ENCODE measurements around the gene CROCC.
"Not testable (repeated sequence)": the region's sequence is repeated elsewhere in the genome, so short reads cannot be mapped to it uniquely, and the experiment has no call there.

The CROCC gene

DNA sequence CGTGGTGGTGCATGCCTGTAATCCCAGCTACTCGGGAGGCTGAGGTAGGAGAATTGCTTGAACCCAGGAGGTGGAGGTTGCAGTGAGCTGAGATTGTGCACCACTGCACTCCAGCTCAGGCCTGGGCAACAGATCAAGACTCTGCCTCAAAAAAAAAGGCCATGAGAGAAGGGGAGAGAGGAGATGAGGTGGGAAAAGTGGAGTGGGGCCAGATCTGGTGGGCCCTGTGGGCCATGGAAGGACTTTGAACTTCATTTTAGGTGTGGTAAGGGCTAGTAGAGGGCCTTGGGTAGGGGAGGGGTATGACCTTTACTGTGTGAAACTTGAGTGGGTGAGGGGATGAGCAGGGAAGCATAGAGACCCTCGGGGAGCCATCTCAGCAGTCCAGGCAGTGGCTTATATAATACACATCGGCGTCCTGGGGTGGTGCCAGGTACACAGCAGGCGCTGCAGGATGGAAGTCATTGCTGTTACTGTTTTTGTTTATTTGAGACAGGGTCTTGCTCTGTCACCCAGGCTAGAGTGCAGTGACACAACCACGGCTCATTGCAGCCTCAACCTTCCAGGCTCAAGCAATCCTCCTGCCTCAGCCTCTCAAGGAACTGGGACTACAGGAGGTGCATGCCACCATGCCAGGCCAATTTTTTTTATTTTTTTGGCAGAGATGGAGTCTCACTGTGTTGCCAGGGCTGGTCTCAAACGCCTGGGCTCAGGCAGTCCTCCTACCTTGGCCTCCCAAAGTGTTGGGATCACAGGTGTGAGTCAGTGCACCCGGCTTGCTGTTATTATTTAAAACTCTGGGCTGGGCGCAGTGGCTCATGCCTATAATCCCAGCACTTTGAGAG, 5.5 kb upstream of the CROCC start:
- DNase-seq (ENCODE audit: low read depth) = not testable (repeated sequence)

DNA sequence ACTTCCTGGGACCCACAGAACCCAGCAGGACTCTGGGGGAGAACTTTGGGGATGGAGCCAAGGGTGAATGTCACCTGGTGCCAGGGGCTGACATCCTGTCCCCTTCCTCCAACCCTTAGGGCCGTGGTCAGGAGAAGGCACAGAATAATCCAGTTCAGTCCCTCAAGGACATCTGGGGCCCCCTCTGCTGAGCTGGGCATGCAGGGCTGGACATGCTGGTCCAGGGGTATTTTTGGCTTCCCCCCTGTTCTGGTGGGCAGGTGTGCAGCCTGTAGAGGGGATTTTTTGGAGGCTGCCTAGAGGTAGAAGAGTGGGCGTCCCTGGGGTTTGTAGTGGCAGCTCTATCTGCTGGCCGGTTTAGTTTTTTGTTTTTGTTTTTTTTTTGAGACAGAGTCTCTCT, 3.4 kb upstream of the CROCC start:
- DNase-seq (ENCODE audit: low read depth) = no peak

DNA sequence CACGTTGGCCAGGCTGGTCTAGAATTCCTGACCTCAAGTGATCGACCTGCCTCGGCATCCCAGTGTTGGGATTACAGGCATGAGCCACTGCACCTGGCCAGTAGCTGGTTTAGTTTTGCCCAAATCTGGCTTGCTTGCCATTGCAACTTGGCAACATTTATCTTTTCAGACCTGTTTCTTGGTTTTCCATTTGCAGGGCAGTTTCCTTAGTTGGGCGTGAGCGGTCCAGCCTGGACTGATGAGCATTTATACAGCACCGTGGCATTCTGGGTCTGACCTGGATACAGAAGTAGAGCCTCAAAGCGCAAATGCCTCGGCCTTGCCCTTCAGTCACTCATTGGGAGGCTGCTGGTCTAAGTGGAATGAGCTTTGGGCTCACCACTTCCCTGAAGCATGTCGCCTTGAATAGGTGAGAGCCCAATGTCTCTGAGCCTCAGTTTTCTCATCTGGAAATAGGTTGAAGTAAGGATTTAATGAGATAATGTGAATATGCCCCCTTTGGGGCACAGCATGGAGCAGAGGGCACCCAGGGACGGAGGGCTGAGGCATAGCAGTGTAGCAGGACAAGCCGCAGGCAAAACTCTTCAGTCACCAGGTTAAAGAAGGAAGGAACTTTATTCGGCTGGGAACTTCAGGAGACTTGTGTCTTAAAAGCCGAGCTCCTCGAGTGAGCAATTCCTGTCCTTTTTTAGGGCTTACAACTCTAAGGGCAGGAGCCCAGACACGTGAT, 2.6 kb upstream of the CROCC start:
- DNase-seq (ENCODE audit: low read depth) = not testable (repeated sequence)

DNA sequence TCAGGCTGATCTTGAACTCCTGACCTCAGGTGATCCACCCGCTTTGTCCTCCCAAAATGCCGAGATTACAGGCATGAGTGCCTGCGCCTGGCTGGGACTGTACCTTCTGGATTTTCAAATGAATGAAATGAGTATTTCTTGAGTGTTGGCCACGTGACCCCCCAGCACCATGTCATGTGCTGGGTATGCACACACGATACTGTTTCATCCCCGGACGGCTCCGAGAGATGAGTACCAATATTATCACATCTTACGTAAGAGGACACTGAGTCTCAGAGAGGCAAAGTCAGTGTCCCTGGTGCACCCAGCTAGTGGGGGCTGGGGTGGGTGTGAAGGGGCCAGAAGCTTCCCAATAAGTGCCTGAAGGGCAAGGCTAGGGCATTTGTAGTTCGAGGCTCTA, 780 bp upstream of the CROCC start:
- no peak for DNase-seq (ENCODE audit: low read depth)

DNA sequence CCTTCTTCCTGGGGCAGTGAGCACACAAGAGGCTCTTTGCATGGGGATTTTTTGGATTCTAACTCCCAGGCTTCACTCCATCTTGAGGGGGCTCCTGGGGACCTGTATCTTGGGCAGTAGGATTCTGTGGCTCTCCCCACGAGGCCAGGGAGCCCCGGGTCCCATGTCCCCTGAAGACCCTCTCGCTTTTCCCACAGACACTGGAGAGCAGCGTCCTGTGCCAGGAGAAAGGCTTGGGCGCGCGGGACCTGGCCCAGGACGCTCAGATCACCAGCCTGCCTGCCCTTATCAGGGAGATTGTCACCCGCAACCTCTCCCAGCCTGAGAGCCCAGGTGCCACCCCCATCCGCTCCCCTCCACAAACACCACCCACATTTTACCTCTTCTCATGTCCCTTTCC, 735 bp downstream of the CROCC start:
- no peak for DNase-seq (ENCODE audit: low read depth)

DNA sequence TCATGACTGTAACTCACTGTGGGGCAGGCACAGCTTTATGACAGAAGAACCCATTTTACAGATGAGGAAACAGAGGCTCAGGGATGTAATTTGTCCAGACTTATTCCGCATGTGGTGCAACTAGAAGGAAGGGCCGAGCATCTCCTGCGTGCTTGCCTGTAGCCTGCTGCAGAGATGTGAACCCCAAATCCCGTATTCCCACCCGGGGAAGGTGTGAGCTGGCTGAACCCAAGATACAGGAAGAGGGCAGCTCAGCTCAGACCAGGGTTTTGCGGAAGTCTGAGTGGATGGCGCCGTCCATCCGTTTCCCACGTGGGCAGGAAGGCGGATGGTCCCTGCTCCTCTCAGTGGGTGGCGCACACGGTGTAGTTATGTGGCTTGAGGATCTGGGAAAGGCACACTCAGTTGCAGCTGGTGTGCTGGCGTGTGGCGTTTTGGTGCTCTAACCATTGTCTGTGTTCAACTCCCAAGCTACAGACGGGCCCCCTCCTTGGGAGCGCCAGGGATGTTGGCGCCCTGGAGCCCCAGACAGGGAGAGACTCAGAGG, 1.2 kb downstream of the CROCC start:
- DNase-seq (ENCODE audit: low read depth) = no peak

DNA sequence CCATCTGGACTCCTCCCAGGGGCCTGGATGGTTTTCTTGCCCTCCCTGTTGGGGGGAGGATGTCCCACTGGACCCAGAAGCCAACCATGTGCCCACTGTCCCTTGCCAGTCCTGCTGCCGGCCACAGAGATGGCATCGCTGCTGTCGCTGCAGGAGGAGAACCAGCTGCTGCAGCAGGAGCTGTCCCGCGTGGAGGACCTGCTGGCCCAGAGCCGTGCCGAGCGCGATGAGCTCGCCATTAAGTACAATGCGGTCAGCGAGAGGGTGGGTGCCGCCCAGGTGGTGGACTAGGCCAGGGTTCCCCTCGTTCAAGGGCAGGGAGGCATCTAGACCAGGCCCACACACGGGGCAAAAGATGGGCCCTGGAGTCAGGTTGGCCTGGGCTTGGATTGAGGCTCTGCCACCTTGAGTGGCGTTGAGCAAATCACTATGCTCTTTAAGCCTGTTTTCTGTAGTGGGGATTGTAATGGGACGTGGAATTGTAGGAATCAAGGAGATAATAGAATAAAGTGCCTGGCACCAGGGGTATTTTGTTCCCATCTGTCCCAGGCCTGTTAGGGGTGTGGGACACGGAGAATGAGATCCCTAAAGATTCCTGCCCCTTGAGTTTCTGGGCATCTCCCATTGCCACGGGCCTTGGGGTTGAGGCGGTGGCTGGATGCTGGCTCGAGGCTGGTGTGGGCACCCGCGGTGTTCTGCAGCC, 2.6 kb downstream of the CROCC start:
- no peak for DNase-seq (ENCODE audit: low read depth)

DNA sequence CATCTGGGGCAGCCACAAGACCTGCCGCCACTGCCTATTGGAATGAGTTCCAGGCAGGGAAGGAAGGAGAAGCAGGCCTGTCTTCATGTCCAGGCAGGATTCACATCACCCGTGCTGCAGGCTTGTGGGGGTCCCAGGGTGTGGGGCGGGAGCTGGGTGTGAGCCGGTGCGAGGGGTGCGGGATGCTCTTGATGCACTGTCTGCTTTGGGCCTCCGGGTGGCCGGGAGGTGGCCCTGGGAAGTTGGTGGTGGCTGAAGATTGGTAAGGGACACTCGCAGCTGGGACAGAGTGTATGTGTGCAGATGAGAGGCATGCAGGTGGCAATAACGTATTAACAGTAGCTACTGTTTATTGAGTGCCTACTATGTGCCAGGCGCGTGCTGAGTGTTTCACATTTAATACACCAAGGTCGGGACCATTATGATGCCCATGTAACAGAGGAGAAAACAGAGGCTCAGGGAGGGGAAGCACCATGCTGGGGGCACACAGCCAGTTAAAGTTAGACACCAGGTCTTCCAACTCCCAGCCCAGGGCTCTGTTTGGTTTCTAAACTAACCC, 3.3 kb downstream of the CROCC start:
- DNase-seq (ENCODE audit: low read depth) = no peak

DNA sequence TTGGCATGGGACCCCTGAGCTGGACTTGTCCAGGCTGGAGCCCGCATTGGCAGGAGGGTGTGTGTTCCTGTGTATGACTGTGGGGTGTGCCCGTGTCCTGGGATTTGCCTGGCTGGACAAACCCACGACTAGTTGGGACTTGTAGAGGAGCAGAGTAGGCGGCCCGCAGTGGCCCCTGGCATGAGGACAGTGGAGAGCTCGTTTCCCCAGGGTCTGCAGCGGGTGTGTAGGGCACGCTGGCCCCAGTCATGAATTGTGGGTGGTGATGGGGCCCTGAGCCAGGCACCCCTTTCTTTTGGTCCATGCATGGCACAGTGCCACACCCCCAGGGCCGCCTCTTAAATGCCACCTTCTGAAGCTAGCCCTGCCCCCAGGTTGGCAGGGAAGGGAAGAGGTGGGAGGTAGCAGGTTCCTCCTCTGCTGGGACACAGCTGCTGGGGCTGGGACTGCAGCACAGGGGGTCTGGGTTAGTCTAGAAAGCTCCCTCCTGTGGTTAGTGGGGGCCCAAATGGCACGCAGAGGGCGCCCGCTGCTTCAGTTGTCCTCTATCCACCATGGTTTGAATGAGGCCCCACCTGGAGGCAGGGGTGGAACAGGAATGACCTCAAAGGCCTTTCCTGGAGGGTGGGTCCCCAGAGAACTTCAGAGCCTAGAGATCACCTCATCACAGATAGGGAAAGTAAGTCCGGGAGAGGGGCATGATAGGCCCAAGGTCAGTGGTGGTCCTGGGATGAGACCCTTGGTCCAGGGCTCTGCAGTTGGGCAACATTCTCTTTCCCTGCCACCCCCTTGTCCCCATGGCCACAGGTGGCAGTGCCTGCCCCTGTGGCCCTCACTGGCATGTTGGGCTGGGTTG, 4.1 kb downstream of the CROCC start:
- DNase-seq (ENCODE audit: low read depth) = no peak

DNA sequence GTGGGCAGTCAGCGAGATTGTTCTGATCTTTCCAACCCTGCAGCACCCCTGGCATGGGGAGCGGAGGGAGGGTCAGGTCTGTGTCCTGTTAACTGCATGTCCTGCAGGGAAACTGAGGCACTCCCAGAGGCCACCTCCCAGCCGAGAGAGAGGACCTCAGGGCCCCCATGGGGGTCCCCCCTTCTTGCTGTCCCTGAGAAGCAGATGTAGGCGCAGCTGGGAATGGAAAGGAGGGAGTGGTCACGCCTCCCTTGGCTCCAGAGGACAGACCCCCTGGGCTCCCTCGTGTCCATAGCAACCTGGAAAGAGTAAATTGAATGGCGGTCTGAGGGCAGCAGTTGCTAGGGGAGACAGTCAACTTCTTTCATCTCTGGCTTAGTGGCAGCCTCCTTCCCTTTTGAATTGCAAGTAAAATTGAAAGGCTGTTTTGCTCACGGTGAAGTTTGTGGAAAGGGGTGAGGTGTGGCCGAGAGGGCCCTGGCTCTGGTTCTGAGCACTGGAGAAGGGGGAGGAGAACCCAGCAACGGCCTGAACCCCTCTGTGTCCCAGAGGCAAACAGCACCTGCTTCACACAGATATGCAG, 4.9 kb downstream of the CROCC start:
- no peak for DNase-seq (ENCODE audit: low read depth)

DNA sequence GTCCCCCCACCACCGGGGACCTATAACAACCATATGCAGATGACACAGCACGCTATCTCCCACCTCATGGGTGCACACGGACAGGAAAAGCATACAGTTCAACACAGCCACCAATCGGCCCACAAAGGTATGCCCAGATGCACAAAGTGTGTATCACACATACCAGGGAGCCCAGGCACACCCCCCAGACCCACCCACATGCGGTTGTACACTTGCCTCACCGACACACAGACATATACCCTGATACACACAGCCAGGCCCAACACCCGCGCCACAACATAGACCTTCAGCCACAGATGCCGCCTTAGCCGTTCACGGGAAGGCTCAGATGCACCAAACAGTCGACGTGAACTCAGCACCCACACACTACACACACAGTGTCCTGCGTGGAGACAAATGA, 5.5 kb downstream of the CROCC start:
- no peak for DNase-seq (ENCODE audit: low read depth)

DNA sequence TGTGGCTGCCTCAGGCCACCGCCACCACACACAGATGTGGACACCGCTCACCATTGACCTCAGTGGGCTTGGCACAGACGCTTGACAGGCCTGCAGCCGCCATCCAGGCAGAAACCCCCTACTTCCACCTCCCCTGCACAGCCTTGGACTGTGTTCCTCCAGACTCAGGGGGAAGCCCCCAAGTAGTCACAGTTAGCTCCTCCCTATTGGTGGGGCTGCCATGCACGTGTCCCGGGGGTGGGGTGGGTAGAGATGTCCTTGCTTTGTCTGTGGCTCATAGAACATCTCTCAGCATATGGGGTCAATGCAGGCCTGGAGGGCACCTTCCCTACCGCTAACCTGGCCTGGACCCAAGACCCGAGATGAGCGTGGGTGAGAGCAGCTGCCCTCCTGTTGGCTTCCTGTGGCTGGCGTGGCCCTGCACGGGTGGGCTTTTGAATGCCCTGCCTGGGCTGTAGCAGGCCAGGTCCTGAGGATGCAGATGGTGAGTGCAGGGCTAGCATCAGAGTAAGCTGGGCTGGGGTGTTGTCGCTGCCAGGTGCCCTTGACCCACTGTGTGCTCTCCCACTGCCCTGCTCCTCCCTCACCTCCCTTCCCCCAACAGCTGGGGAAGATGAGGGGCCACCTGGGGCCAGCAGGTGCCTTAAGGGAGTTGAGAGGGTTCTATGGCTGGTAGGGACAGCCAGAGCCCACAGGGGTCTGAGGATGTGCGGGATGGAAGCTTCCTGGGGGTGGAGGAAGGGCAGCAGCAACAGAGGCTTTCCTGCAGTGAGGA, 6.2 kb downstream of the CROCC start:
- no peak for DNase-seq (ENCODE audit: low read depth)

DNA sequence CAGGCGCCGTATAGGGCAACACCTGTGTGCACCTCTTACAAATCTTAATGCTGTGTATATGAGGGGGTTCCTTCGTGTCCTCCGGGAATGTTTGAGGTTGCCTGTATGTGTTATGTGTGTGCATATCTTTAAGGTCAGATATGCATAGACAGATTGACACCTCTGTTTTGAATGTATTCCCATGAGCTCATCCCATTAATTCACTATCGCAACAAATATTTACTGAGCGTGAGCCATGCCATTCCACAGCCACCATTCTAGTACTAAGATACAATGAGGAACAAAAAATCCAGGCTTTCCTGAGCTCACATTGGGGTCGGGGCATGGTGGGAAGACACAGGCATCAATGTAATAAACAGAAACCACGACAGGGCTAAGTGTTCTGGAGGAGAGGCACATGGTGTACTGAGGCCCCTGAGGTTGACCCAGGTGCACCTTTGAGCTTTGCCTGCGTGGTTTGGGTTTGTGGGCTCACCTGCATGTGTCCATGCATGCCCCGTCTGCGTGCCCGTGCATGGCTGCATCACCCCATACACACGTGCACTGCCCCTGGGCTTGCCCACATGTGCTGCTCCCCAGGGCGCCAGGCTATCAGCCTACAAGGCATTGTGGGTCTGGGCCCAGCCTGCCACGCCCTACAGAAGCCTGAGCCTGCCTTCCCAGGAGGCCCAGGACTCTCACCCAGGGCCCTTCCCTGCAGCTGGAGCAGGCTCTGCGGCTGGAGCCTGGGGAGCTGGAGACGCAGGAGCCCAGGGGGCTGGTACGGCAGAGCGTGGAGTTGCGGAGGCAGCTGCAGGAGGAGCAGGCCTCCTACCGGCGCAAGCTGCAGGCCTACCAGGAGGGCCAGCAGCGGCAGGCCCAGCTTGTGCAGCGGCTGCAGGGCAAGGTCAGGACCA, 7.7 kb downstream of the CROCC start:
- not testable (repeated sequence) for DNase-seq (ENCODE audit: low read depth)

DNA sequence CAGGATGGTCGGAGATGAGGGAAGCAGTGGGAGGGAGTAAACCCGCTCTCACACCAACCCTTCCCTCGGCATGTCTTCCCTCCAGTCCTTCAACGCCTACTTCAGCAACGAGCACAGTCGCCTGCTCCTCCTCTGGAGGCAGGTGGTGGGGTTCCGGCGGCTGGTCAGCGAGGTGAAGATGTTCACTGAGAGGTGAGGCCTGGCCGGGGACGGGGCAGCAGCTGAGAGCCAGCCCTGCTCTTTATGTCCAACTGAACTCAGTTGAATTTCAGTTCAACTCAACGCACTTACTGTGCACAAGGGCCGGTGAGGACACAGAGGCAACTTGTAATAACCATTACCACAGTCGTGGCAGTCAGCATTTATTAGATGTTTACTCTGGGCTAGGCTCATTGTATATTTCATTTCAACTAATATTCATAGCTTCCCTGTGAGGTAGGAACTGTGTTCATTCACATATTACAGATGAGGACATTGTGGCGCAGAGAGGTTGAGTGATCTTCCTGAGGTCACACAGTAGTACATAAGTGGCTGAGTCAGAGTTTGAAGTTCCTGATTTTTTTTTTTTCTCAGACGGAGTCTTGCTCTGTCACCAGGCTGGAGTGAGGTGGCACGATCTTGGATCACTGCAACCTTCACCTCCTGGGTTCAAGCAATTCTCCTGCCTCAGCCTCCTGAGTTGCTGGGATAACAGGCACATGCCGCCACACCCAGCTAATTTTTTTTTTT, 9.6 kb downstream of the CROCC start:
- not testable (repeated sequence) for DNase-seq (ENCODE audit: low read depth)

DNA sequence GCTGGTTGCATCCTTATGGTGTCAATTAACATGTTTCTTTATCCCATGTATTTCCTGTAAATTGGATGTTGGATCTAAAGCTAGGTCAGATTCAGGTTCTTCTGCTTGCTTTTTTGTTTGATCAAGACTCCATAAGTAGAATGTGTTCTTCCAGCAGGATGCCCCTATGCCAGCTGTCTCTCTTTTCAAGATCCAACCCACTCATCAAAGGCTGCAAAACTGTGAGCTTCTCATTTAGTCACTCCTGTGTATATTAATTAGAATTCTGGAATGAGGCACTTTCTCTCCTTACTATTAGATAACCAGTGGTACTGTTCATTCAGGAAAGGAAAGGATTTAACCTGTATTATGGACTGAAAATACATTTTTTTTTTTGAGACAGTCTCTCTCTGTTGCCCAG, 12.2 kb downstream of the CROCC start:
- DNase-seq (ENCODE audit: low read depth) = not testable (repeated sequence)

DNA sequence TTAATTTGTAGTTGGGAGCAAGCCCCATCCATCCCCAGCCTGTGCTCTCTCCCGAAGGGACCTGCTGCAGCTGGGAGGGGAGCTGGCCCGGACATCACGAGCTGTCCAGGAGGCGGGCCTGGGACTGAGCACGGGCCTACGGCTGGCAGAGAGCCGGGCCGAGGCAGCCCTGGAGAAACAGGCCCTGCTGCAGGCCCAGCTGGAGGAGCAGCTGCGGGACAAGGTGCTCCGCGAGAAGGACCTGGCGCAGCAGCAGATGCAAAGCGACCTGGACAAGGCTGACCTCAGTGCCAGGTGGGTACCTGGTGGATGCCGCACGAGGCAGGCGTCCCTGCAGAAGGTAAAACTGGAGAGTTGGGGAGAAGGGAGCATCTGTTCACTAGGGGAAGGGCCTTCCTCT, 14.8 kb downstream of the CROCC start:
- not testable (repeated sequence) for DNase-seq (ENCODE audit: low read depth)

DNA sequence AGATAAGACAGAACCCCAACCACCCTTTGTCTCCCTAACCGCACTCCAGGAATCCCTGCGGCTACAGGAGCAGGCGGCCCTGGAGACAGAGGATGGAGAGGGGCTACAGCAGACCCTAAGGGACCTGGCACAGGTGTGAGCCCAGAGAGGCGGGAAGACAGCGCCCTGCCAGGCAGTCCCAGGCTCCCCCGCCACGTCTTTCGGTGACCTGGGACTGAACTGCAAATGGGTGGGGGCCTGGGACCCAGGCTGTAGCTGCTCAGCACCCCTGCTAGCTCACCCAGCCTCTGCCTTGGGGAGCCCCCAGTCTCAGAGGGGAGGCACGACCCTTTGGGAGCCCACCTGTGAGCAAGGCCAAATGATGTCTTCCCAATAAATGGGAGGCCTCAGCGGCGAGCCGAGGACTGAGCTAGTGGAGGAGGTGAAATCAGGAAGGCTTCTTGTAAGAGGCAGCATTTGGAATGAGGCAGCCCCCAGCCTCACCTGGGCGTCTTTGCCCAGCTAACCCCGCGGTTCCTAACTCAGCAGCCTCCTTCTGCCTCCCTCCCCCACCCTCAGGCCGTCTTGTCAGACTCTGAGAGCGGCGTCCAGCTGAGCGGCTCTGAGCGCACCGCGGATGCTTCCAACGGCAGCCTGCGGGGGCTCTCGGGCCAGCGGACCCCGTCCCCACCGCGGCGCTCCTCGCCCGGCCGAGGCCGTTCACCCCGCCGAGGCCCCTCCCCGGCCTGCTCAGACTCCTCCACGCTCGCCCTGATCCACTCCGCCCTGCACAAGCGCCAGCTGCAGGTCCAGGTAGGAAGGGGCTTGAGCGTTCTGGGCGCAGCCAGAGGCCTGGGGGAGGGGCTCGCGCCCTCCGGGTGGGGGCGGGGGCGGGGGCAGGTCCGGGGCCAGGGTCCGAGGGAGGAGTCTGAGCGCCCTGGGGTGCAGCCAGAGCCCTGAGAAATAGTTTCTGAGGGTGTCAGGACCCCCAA, 16.9 kb downstream of the CROCC start:
- DNase-seq (ENCODE audit: low read depth) = no peak
